ENCODE data around the gene PDAP1.

- TF ChIP-seq CTCF (IDR thresholded peaks at IDR 0.05) (no peak), POLR2A (IDR thresholded peaks at IDR 0.05) (no peak), POLR2AphosphoS5 (IDR thresholded peaks at IDR 0.05) (no peak)
These were observed 35.0 kb downstream of the PDAP1 start for GRCh38 chr7:99373091-99374066.

Data from prostate gland (tissue), 2 donors.